CD1c-positive myeloid dendritic cell (primary cell): ENCODE measurements around the gene CARMIL1.

Source experiments
- DNase-seq: peaks from one replicate; pipeline ENCODE4 v3.0.0-alpha.2; 2016; ENCODE audit errors: extremely low spot score

The CARMIL1 gene

GRCh38 chr6:25476126-25476525, 197.0 kb downstream of the CARMIL1 start:
- DNase-seq, result no peak

GRCh38 chr6:25477006-25477590, 197.9 kb downstream of the CARMIL1 start:
- DNase-seq, result no peak

DNA sequence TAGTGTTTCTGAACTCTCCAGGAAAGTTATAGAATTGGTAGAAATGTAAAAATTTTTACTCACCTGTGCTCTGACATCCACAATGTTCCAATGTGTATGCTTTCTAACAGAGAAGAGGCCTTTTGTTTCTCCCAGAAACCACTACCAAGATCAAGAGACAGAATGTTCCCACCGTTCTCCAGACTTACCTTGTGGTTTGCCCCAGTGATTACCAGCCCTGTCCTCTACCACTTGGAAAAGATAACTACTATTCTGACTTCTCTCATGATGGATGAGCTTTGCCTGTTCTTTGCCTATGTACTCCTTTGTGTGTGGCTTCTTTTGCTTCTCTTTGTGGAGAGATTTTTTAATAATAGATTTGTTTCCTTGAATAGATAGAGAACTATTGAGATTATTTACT, 199.8 kb downstream of the CARMIL1 start:
- no peak for DNase-seq

DNA sequence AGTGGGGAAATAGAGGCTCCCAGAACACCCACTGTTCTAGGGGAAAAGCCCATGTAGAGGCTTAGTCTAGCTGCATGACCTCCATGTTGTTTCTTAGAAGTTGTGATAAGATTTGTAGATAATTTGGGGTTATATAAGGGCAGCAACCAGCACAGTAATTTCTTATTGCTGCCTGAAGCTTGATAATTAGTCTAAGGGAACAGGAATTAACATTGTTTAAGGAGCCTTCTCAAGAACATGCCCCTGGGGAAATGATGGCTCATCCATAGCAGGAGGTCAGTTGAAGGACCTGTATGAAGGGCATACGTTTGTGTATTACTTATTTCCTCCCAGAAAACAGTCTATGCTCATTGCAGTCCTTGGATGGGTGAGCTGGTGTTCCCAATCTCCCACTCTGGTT, 202.1 kb downstream of the CARMIL1 start:
- no peak for DNase-seq

DNA sequence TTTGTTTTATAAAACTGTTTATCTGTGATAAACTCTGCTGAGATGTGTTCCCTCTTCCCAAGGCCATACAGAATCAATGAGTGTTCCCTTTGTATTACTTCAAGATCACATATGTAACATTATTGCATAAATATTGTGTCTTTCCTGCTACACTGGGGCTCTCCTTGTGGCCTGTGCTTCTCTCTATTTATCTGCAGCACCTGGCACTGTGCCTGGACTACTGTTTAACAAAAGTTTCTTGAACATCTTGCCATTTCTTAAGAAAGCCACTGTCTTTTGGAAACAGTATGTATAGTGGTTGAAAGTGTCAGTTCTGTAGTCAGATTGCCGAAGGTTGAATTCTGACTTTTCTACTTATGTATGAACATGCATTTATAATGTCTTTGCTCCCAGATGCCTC, 203.8 kb downstream of the CARMIL1 start:
- DNase-seq, result no peak

DNA sequence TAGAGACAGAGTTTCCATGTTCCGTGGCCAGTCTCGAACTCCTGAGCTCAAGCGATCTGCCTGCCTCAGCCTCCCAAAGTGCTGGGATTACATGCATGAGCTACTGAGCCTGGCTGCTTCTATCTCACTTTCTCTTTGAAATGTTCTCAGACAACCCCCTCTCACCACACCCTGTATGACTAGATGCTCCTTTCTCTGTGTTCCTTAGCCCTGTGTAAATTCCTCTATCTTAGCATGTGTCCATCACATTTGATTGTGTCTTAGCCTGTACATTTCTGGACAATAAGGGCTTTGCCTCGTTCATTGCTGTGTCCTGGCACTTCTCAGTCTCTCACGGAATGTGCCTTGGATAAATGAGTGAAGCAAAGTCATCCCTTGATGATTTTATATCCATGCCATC, 204.8 kb downstream of the CARMIL1 start:
- no peak for DNase-seq

DNA sequence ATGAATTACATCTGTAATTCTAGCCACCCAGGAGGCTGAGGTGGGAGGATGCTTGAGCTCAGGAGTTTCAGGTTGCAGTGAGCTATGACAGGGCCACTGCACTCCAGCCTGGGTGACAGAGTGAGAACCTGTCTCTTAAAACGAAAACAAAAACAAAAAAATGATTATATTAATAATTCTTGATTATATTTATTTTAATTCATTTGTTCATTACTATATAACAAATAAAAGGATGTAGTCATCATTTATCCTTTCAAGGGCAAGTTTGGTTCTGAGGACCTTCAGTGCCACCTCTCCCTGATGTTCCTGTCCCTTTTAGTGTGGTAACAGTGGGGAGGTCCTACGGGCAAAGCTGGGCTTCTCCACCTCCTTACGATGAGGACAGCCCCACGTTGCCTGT, 205.7 kb downstream of the CARMIL1 start:
- no peak for DNase-seq

GRCh38 chr6:25485821-25486534, 206.8 kb downstream of the CARMIL1 start:
- DNase-seq, result no peak

- DNase-seq, result no peak
Measured at GRCh38 chr6:25486550-25486949, 207.4 kb downstream of the CARMIL1 start.

DNA sequence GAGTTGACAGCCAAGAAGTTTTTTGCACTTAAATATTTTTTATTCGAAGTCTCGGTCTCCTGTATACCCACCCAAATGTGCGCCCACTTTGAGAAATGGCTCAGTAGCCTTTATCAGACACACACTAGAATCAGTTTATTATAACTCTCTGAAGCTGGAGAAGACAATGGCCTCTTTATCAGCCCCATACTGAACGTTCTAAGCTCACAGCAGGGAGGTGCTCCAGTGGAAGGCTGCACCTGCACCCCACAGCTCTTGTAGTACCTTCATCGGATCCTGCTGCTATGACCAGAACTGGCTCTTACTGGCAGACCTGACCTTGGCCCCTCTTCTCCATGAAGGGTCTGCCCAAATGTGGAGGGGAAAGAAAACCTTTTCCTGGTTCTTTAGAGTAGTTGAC, 207.8 kb downstream of the CARMIL1 start:
- no peak for DNase-seq

GRCh38 chr6:25488156-25488555, 209.0 kb downstream of the CARMIL1 start:
- DNase-seq, result no peak

- no peak for DNase-seq
Measured at GRCh38 chr6:25489399-25489798, 210.2 kb downstream of the CARMIL1 start.

- DNase-seq, result peak; percentile 87
Measured at GRCh38 chr6:25490018-25490801, 211.0 kb downstream of the CARMIL1 start.

GRCh38 chr6:25492951-25493350, 213.8 kb downstream of the CARMIL1 start:
- no peak for DNase-seq

DNA sequence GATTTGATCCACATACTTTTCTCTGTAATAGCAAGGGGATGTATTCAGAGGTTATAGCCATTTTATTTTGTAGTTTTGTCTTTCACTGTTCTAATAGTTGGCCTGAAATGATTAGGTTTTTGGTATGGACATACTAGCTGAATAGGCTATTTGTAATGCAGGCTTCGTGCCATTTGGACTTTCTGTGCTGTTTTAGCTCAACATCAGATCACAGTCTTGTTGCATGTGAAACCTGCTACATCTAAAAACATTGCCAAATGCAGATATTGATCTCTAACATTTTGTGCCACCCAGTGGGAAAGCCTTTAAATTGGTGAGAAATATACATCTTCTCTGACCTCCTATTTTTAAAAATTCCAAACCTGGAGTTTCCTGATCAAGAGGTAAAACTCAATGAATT, 215.3 kb downstream of the CARMIL1 start:
- no peak for DNase-seq

- DNase-seq, result peak; percentile 58
Measured at GRCh38 chr6:25497383-25498040, 218.3 kb downstream of the CARMIL1 start.

- no peak for DNase-seq
Measured at GRCh38 chr6:25498505-25498904, 219.3 kb downstream of the CARMIL1 start.

DNA sequence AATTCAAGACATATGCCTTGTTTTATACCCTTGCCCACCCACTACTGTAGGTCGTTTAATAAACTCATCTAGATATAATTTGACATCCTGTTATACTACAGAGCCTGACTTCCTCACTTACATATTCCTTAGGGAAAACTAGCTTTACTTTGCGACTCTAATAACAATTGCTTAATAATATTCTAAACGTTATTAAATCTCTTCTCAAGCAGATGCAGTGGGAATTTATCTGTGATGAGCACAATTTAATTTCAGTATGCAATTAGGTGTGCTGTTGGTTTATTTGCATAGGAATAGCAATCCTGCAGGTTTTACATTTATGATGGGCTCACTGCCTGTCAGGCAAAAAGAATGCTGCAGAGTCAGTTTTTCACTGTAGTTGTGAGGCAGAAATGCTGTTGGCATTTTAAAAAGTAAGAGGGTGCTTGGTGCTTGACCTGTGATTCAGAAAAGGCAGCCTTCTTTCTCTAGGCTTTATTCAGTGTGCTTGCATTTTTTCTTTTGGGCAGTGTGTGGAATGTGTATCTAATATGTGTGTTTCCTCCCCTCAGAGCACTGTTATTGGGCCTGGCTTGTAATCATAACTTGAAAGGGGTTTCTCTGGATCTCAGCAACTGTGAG, 220.6 kb downstream of the CARMIL1 start:
- no peak for DNase-seq

- no peak for DNase-seq
Measured at GRCh38 chr6:25503686-25504085, 224.5 kb downstream of the CARMIL1 start.

DNA sequence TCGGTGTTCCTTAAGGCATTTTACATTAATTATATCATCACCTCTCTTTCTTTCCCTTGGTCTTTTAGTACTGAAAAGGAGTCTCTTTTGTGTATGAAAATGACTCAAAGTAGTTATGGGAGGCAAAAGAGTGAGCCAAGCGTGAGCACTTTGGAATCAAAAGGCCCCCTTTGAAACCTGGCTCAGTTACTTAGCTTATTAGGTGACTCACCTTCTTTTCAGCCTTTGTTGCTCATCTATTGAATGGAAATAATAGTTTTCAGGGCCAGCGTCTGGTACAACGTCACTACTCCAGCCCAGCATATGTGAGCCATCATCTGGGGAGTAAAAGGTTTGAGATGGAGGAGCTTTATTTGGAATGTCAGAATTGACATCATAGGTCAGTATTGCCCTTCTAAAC, 225.5 kb downstream of the CARMIL1 start:
- DNase-seq, result no peak

GRCh38 chr6:25506020-25506419, 226.8 kb downstream of the CARMIL1 start:
- DNase-seq, result no peak

- DNase-seq, result no peak
Measured at GRCh38 chr6:25508051-25508450, 228.9 kb downstream of the CARMIL1 start.
